Calu3 (cell line): ENCODE measurements around the gene DHX58. TPM values are rescaled to one million over a fixed set of nuclear protein-coding genes. Genes with fewer than 3 reads are reported as not detected.

Experiments
- BruUV-seq: library from RNA; stranded (reverse); fragments of 400-500 nt; replicated peaks from 2 replicates; lab custom pipeline; 2021; lab: Mats Ljungman, UMichigan
- CTCF ChIA-PET: fragments of 300-600 bp; sonication (Branson Sonifier 250); formaldehyde crosslinking; loops from one replicate; lab custom pipeline; 2022; ENCODE audit warnings: antibody characterized with exemption; lab: Charles Lee
- DNase-seq: peaks from one replicate; pipeline ENCODE4 v3.0.0; 2022
- H3K27ac Mint-ChIP-seq: one replicate; pipeline ENCODE4 v1.8.0; 2022; ENCODE audit warnings: mixed read lengths; ENCODE audit not compliant: unreplicated experiment
- H3K27me3 Mint-ChIP-seq: one replicate; pipeline ENCODE4 v1.8.0; 2022; ENCODE audit warnings: mixed read lengths; ENCODE audit not compliant: unreplicated experiment
- H3K36me3 Mint-ChIP-seq: one replicate; pipeline ENCODE4 v1.8.0; 2022; ENCODE audit warnings: mild to moderate bottlenecking, moderate library complexity, mixed read lengths; ENCODE audit not compliant: insufficient read depth, unreplicated experiment
- H3K4me1 Mint-ChIP-seq: one replicate; pipeline ENCODE4 v1.8.0; 2022; ENCODE audit warnings: mild to moderate bottlenecking, low read depth, mixed read lengths; ENCODE audit not compliant: unreplicated experiment
- H3K4me3 Mint-ChIP-seq: one replicate; pipeline ENCODE4 v1.8.0; 2022; ENCODE audit warnings: mild to moderate bottlenecking, low read depth, moderate library complexity, mixed read lengths; ENCODE audit not compliant: unreplicated experiment
- H3K9me3 Mint-ChIP-seq: one replicate; pipeline ENCODE4 v1.8.0; 2022; ENCODE audit warnings: low read depth, mixed read lengths; ENCODE audit not compliant: unreplicated experiment
- intact Hi-C: fragments of 100-400 bp; cut with micrococcal nuclease; formaldehyde crosslinking; loops from one replicate; pipeline ENCODE4 v1.10.0; 2022; ENCODE audit not compliant: unreplicated experiment
- total RNA-seq: library from RNA; stranded (reverse); gene quantifications from 2 replicates; pipeline ENCODE4 v1.2.3, GENCODE V29; 2022
- TF ChIP-seq, protein P1 (sequence below): fragments of 200-600 bp; IDR thresholded peaks from one replicate; pipeline ENCODE4 v1.8.0; 2022; ENCODE audit warnings: antibody characterized with exemption; ENCODE audit not compliant: unreplicated experiment

DHX58 gene
- total RNA-seq, 1 experiment from 2014 or later, result 45.6 TPM

DNA sequence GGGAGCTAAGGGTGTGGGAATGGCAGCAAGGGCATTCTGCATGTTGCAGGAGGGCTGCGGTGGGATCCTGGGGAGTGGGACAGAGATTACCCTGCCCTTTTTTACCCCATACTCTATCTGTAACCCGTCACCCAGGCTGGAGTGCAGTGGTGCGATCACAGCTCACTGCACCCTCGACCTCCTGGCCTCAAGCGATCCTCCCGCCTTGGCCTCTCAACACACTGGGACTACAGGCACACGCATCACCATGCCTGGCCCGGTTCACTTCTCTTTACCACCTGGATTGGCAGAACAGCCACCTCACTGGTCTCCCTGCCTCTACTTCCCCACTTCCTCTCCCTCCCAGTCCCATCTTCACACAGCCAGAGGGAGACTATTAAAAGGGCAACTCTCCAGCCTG, 23.8 kb downstream of the DHX58 start:
- no peak for DNase-seq
- CTCF ChIA-PET, result interaction anchor here (0.6 to 1.5 kb wide), 3 partner anchors 13 to 158 kb away, joined by 3 to 9 read pairs (median 4); partner anchors contain the start of gene ODAD4
- H3K27ac Mint-ChIP-seq, result no peak overlapping the region
- H3K36me3 Mint-ChIP-seq, result peaks cover 5% of the 10 kb centered on the region
- H3K4me1 Mint-ChIP-seq, result peaks cover 23% of the 10 kb centered on the region
- H3K27me3 Mint-ChIP-seq, result peaks cover 2% of the 10 kb centered on the region
- BruUV-seq, result no TSS peak
- H3K4me3 Mint-ChIP-seq, result no peak overlapping the region
- TF ChIP-seq, protein P1, sequence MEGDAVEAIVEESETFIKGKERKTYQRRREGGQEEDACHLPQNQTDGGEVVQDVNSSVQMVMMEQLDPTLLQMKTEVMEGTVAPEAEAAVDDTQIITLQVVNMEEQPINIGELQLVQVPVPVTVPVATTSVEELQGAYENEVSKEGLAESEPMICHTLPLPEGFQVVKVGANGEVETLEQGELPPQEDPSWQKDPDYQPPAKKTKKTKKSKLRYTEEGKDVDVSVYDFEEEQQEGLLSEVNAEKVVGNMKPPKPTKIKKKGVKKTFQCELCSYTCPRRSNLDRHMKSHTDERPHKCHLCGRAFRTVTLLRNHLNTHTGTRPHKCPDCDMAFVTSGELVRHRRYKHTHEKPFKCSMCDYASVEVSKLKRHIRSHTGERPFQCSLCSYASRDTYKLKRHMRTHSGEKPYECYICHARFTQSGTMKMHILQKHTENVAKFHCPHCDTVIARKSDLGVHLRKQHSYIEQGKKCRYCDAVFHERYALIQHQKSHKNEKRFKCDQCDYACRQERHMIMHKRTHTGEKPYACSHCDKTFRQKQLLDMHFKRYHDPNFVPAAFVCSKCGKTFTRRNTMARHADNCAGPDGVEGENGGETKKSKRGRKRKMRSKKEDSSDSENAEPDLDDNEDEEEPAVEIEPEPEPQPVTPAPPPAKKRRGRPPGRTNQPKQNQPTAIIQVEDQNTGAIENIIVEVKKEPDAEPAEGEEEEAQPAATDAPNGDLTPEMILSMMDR, result no peak
- H3K9me3 Mint-ChIP-seq, result no peaks in the 10 kb centered on the region
- intact Hi-C loops, result no loop called here

DNA sequence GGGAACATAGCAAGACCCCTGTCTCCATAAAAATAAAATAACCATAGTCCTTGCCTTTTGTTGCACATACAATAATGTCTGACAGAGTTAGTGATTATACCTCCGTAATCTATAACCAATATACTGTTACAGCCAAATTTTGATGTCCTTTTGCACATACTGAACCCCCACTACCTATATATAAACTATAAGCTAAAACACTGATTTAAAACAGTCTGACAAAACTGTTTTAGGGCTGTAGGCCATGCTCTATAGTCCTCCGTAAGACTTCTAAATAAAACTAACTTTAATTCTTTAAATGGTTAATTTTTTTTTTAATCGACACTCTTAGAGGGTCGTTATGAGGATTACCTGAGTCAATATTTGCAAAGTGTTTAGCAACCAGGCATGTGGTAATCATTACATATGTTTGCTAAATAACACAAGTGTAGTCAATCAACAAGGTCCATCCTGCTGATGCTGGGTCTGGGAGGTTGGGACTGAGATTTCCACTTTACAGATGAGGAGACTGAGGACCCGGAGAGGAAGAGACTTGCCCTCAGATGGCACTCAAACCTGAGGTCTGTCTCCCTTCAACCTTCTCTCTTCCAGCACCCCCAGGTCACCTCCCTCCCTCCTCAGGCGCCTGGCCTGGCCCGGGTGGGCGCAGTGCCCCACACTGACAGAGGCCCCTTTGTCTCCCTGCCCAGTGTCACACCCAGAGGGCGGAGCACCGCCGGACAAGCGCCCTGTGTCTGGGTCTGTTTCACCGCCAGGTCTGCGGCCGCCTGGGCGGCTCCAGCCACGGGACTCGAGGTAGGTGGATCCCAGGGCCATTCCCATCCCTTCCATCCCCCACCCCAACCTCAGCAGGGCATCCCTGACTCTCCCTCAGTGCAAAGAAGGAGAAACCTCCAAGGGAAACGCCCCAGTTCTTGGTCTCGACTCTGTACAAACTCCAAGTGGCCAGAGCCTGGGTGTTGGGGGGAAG, 24.5 kb downstream of the DHX58 start:
- no peaks in the 10 kb centered on the region for H3K27me3 Mint-ChIP-seq

DNA sequence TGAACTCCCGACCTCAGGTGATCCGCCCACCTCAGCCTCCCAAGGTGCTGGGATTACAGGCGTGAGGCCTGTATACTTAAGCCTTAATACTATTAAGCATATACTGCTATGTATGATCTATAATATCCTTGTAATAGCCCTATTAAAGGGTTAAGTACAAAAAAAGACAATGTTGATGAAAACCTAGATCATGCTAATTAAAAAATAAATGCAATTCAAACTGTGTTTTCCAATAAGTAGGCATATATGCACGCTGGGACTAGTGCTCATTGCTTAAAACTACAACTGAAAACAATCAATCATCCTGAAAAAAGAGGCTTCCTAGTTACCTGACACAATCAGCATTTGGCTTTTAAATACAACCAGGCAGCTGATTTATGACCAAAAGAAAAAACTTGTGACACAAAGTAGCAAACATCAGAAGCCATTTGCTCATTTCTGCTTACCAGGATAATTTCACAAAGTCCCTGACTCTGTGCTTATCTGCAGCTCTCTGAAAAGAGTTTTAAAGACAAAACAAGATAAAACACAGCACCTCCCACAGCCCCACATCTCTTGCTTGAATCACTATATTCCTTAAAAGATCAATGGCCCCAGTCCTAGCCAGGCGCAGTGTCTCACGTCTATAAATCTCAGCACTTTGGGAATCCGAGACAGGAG, 25.3 kb downstream of the DHX58 start:
- Mint-ChIP-seq H3K9me3 (no peaks in the 10 kb centered on the region), H3K27ac (peak overlapping the region; percentile 21), H3K27me3 (no peaks in the 10 kb centered on the region), H3K4me3 (no peak overlapping the region), H3K4me1 (peaks cover 29% of the 10 kb centered on the region), H3K36me3 (peaks cover 5% of the 10 kb centered on the region)
- CTCF ChIA-PET, result interaction anchor here (1.3 kb wide), 1 partner anchor 10 kb away, joined by 5 read pairs; no protein-coding TSS in a partner anchor
- no peak for DNase-seq
- intact Hi-C loops, result no loop called here
- TF ChIP-seq, protein P1, result no peak
- BruUV-seq, result no TSS peak

More for the DNA sequence above, 24.5 kb downstream of the DHX58 start:
- TF ChIP-seq, protein P1, result no peak
- Mint-ChIP-seq H3K4me3 (peak overlapping the region; percentile 53), H3K9me3 (no peaks in the 10 kb centered on the region), H3K36me3 (peaks cover 5% of the 10 kb centered on the region), H3K4me1 (peaks cover 23% of the 10 kb centered on the region), H3K27ac (peak overlapping the region; percentile 21)
- intact Hi-C loops, result no loop called here
- BruUV-seq, result no TSS peak
- CTCF ChIA-PET, result interaction anchor here (0.5 to 1.5 kb wide), 4 partner anchors 9 to 50 kb away, joined by 3 to 5 read pairs (median 4); no protein-coding TSS in a partner anchor
- DNase-seq, result peak; percentile 89

DNA sequence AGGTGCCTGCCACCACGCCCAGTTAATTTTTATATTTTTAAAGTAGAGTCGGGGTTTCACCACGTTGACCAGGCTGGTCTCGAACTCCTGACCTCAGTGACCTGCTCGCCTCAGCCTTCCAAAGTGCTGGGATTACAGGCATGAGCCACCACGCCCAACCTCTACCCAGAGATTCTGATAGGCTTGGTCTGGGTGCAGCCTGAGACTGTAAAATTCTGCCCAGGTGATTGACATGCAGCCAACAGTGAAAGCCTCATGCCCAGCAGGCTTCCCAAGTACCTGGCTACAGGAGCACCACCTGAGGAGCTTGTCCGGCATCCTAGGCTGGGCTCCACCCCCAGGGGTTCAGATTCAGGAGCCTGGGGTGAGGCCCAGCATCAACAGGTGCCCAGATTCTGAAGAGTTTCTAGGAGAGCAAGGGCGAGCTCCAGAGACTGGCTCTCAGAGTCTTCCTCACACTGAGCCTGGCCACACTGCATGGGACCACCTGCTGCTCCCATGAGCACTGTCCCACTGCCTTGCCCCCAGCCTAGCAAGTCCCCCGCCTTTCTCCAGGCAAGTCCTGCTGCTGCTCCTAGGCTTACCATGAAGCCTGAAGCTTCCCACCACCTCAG, 30.9 kb downstream of the DHX58 start:
- intact Hi-C loops, result no loop called here
- no peak for DNase-seq
- Mint-ChIP-seq H3K9me3 (no peaks in the 10 kb centered on the region), H3K27me3 (peaks cover 40% of the 10 kb centered on the region), H3K4me3 (no peak overlapping the region), H3K4me1 (peaks cover 8% of the 10 kb centered on the region), H3K36me3 (no peaks in the 10 kb centered on the region), H3K27ac (no peak overlapping the region)
- TF ChIP-seq, protein P1, result no peak
- CTCF ChIA-PET, result no interaction called here
- no TSS peak for BruUV-seq
